Left ventricle myocardium inferior (tissue), 1 donor: ENCODE measurements around the gene SLC22A17. TPM values are rescaled to one million over a fixed set of nuclear protein-coding genes. Genes with fewer than 3 reads are reported as not detected.

ENCODE experiments used
- DNase-seq: peaks from one replicate; pipeline ENCODE4 v3.0.0-alpha.2; 2020
- H3K27ac ChIP-seq: fragments of 200-600 bp; replicated peaks from 2 replicates; pipeline ENCODE4 v1.8.0; 2021
- H3K27me3 ChIP-seq: fragments of 200-600 bp; 2 replicates; pipeline ENCODE4 v1.8.0; 2021; ENCODE audit warnings: low read depth
- H3K36me3 ChIP-seq: fragments of 200-600 bp; 2 replicates; pipeline ENCODE4 v1.8.0; 2021
- H3K4me1 ChIP-seq: fragments of 200-600 bp; 2 replicates; pipeline ENCODE4 v1.8.0; 2021
- H3K4me3 ChIP-seq: fragments of 200-600 bp; 2 replicates; pipeline ENCODE4 v1.8.0; 2021; ENCODE audit warnings: mild to moderate bottlenecking, moderate library complexity
- H3K9me3 ChIP-seq: fragments of 200-600 bp; replicated peaks from 2 replicates; pipeline ENCODE4 v1.8.0; 2021
- intact Hi-C: fragments of 100-400 bp; cut with micrococcal nuclease; formaldehyde crosslinking; loops from one replicate; pipeline ENCODE4 v1.11.0; 2022
- total RNA-seq: library from RNA; stranded (reverse); fragmentation: NEBNext Ultra II Directional; extraction: Animal tissue kit (Norgen Biotek cat#: 25700); gene quantifications from one replicate; pipeline ENCODE4 v1.2.1, GENCODE V29; 2021
- TF ChIP-seq, protein P1 (sequence below): fragments of 200-600 bp; IDR thresholded peaks from 2 replicates; pipeline ENCODE4 v1.8.0; 2021; ENCODE audit warnings: antibody characterized with exemption, mild to moderate bottlenecking, borderline replicate concordance
- donor health status: DM: no; HTN: yes; CAD: no; lungs with severe emphysema.

SLC22A17 gene
- total RNA-seq, 1 donor from 2014 or later, result 9.7 TPM

- intact Hi-C loops, result loop anchor here (5.0 kb wide), 1 partner anchor 50 kb away; no protein-coding TSS in a partner anchor
- H3K9me3 ChIP-seq, result no peaks in the 10 kb centered on the region
- H3K27ac ChIP-seq, result peak overlapping the region; percentile 47
- no peak for DNase-seq
- peaks cover 9% of the 10 kb centered on the region for H3K36me3 ChIP-seq
- TF ChIP-seq, protein P1, sequence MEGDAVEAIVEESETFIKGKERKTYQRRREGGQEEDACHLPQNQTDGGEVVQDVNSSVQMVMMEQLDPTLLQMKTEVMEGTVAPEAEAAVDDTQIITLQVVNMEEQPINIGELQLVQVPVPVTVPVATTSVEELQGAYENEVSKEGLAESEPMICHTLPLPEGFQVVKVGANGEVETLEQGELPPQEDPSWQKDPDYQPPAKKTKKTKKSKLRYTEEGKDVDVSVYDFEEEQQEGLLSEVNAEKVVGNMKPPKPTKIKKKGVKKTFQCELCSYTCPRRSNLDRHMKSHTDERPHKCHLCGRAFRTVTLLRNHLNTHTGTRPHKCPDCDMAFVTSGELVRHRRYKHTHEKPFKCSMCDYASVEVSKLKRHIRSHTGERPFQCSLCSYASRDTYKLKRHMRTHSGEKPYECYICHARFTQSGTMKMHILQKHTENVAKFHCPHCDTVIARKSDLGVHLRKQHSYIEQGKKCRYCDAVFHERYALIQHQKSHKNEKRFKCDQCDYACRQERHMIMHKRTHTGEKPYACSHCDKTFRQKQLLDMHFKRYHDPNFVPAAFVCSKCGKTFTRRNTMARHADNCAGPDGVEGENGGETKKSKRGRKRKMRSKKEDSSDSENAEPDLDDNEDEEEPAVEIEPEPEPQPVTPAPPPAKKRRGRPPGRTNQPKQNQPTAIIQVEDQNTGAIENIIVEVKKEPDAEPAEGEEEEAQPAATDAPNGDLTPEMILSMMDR, result no peak
- H3K4me3 ChIP-seq, result peak overlapping the region; percentile 47
- peaks cover 17% of the 10 kb centered on the region for H3K4me1 ChIP-seq
- peaks cover 7% of the 10 kb centered on the region for H3K27me3 ChIP-seq
Observed at GRCh38 chr14:23377198-23377550, 24.5 kb upstream of the SLC22A17 start.

DNA sequence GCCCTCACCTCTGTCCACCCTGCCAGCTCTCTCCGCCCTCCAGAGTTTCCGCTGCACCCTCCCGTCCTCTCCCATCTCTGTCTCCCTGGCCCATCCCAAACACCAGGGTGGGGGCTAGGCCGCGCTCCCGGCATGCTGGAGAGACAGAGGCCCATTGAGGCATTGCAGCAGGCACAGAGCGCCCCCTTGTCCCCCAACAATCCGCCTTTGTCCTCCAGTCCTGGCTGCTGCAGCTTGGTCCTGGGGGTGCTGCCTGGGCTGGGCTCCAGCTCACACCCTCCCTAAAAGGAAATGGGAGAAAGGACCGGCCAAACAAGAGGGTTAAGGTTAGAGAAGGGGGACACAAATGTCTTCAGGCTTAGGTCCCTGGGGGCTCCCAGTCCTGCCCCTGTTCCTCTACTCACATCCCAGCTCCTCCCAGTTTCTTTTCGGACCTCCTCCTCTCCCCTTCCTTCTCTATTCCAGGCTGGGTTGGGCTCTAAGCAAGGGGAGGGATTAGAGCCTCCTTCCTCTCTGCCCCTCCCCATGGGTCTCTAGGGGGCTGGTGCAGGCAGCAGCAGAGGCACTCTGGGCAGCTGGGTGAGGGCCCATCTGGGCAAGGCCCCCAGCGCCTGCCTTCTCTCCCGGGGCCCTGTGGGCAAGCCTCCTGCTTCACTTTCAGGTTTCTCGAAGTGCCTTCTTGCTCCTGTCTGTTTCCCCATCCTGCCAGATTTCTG, 24.0 kb upstream of the SLC22A17 start, which contains the start of gene CMTM5:
Gene CMTM5 (plus strand): TSS at position 565 of the 716 bp plus-strand sequence. CDS start 206 bp downstream, outside the sequence.
- H3K36me3 ChIP-seq, result peaks cover 4% of the 10 kb centered on the region
- TF ChIP-seq, protein P1, result no peak
- H3K4me1 ChIP-seq, result peaks cover 17% of the 10 kb centered on the region
- H3K4me3 ChIP-seq, result peak within 1 kb of the TSS; percentile 47
- peak within 1 kb of the TSS; percentile 47 for H3K27ac ChIP-seq
- intact Hi-C loops, result loop anchor here (5.0 kb wide), 1 partner anchor 49 kb away; no protein-coding TSS in a partner anchor
- peaks cover 7% of the 10 kb centered on the region for H3K27me3 ChIP-seq
- H3K9me3 ChIP-seq, result no peaks in the 10 kb centered on the region
- no peak for DNase-seq

GRCh38 chr14:23375527-23376251, 23.0 kb upstream of the SLC22A17 start:
- TF ChIP-seq, protein P1, result no peak
- peaks cover 17% of the 10 kb centered on the region for H3K4me1 ChIP-seq
- H3K27me3 ChIP-seq, result peaks cover 2% of the 10 kb centered on the region
- intact Hi-C loops, result loop anchor here (5.0 kb wide), 1 partner anchor 48 kb away; no protein-coding TSS in a partner anchor
- peak overlapping the region; percentile 47 for H3K27ac ChIP-seq
- no peaks in the 10 kb centered on the region for H3K36me3 ChIP-seq
- no peak overlapping the region for H3K4me3 ChIP-seq
- DNase-seq, result no peak
- no peaks in the 10 kb centered on the region for H3K9me3 ChIP-seq

GRCh38 chr14:23373041-23373440, 20.4 kb upstream of the SLC22A17 start:
- no peaks in the 10 kb centered on the region for H3K9me3 ChIP-seq
- TF ChIP-seq, protein P1, result no peak
- no peaks in the 10 kb centered on the region for H3K36me3 ChIP-seq
- DNase-seq, result no peak
- H3K4me3 ChIP-seq, result no peak overlapping the region
- H3K27ac ChIP-seq, result no peak overlapping the region
- H3K4me1 ChIP-seq, result peaks cover 17% of the 10 kb centered on the region
- no peaks in the 10 kb centered on the region for H3K27me3 ChIP-seq
- intact Hi-C loops, result no loop called here

- TF ChIP-seq, protein P1, result no peak
Observed at GRCh38 chr14:23372509-23372908, 19.8 kb upstream of the SLC22A17 start, which contains the start of gene IL25. Gene IL25, plus strand, starts transcription at chr14:23372809.

More at GRCh38 chr14:23372509-23372908, 19.8 kb upstream of the SLC22A17 start, which contains the start of gene IL25:
- no peak for DNase-seq
- Histone ChIP-seq H3K36me3 (no peaks in the 10 kb centered on the region), H3K27ac (no peak within 1 kb of the TSS), H3K4me1 (peaks cover 17% of the 10 kb centered on the region), H3K4me3 (no peak within 1 kb of the TSS), H3K27me3 (no peaks in the 10 kb centered on the region), H3K9me3 (no peaks in the 10 kb centered on the region)
- intact Hi-C loops, result no loop called here
